ENCODE measurements around the gene RSRC1.
A peak's percentile ranks its signal among the peaks of the same experiment; 100 is the strongest.

Gene RSRC1

GRCh38 chr3:158570999-158571702, 461.3 kb downstream of the RSRC1 start, which contains the start of gene MLF1:
TSS of gene MLF1 (plus strand) at chr3:158571194. CDS start at chr3:158571301, 107 bp downstream.
- no peak within 1 kb of the TSS for H2BK5ac ChIP-seq (ENCODE audit: low read length)
- peak within 1 kb of the TSS; percentile 93 for H3K4me2 ChIP-seq (ENCODE audit: insufficient read depth, low read length, poor library complexity, severe bottlenecking)
- H3K9me3 ChIP-seq (replicated peaks in 1 of 2; ENCODE audit: control insufficient read depth in 2 of 2, insufficient read depth in 1 of 2, low read depth in 1 of 2, low read length in 2 of 2) = no peaks in the 10 kb centered on the region
- H2BK15ac ChIP-seq (ENCODE audit: low read length) = no peak within 1 kb of the TSS
- no peak within 1 kb of the TSS for H3K14ac ChIP-seq (ENCODE audit: low read length)
- H3K79me1 ChIP-seq (ENCODE audit: low read depth, low read length) = no peaks in the 10 kb centered on the region
- peaks cover 0 to 23% (median 0%) of the 10 kb centered on the region in 3 experiments for H3K27me3 ChIP-seq (ENCODE audit: control insufficient read depth in 3 of 3, insufficient read depth in 3 of 3, low read depth in 1 of 3, low read length in 3 of 3)
- H3K4me3 ChIP-seq (ENCODE audit: low read length in 2 of 2) = peak within 1 kb of the TSS; percentile 83 to 86
- H3K4ac ChIP-seq (ENCODE audit: low read length) = no peak within 1 kb of the TSS
- DNase-seq (ENCODE audit: low spot score) = peak; percentile 95
- H4K91ac ChIP-seq (ENCODE audit: low read depth, low read length, poor library complexity) = no peak within 1 kb of the TSS
- H3K9ac ChIP-seq (ENCODE audit: low read depth, low read length, poor library complexity) = peak within 1 kb of the TSS; percentile 70
- no peak within 1 kb of the TSS for H4K8ac ChIP-seq (ENCODE audit: low read depth, low read length)
- no peak within 1 kb of the TSS for H2BK120ac ChIP-seq (ENCODE audit: low read depth, low read length)
- WGBS, 2 donors (ENCODE audit: extremely low coverage in 2 of 2, insufficient read length in 2 of 2, insufficient replicate concordance in 1 of 2) = no CpG with 5 or more reads among the region's 51 CpGs
- H3K23ac ChIP-seq (ENCODE audit: low read depth, low read length, poor library complexity) = peak within 1 kb of the TSS; percentile 91
- peak within 1 kb of the TSS; percentile 97 for H2AFZ ChIP-seq (ENCODE audit: low read length)
- H2BK12ac ChIP-seq (ENCODE audit: low read length) = no peak within 1 kb of the TSS
- peak within 1 kb of the TSS; percentile 90 for H3K18ac ChIP-seq (ENCODE audit: low read length)
- H2AK5ac ChIP-seq (ENCODE audit: low read depth, low read length) = no peak within 1 kb of the TSS
- H3K4me1 ChIP-seq (ENCODE audit: control insufficient read depth in 2 of 2, insufficient read depth in 1 of 2, low read depth in 1 of 2, low read length in 2 of 2) = peaks cover 2 to 5% of the 10 kb centered on the region in 2 donors
- no peaks in the 10 kb centered on the region for H3K36me3 ChIP-seq (replicated peaks in 1 of 2; ENCODE audit: control insufficient read depth in 2 of 2, insufficient read depth in 2 of 2, low read length in 2 of 2)
- no peak within 1 kb of the TSS for H3K27ac ChIP-seq (replicated peaks; ENCODE audit: low read length)

GRCh38 chr3:158571969-158572765, 462.3 kb downstream of the RSRC1 start:
- H3K23ac ChIP-seq (ENCODE audit: low read depth, low read length, poor library complexity) = no peak overlapping the region
- H3K14ac ChIP-seq (ENCODE audit: low read length) = no peak overlapping the region
- 97 to 100% methylated on average over 2 to 16 of the region's 16 CpGs for WGBS, 2 donors (ENCODE audit: extremely low coverage in 2 of 2, insufficient read length in 2 of 2, insufficient replicate concordance in 1 of 2)
- H3K4me1 ChIP-seq (ENCODE audit: control insufficient read depth in 2 of 2, insufficient read depth in 1 of 2, low read depth in 1 of 2, low read length in 2 of 2) = peaks cover 2 to 5% of the 10 kb centered on the region in 2 donors
- H2BK5ac ChIP-seq (ENCODE audit: low read length) = no peak overlapping the region
- H4K91ac ChIP-seq (ENCODE audit: low read depth, low read length, poor library complexity) = no peak overlapping the region
- no peak overlapping the region for H2BK15ac ChIP-seq (ENCODE audit: low read length)
- H3K4me2 ChIP-seq (ENCODE audit: insufficient read depth, low read length, poor library complexity, severe bottlenecking) = no peak overlapping the region
- peak overlapping the region in 1 of 2 donors; percentile 86 for H3K4me3 ChIP-seq (ENCODE audit: low read length in 2 of 2)
- no peak overlapping the region for H2BK120ac ChIP-seq (ENCODE audit: low read depth, low read length)
- no peaks in the 10 kb centered on the region for H3K79me1 ChIP-seq (ENCODE audit: low read depth, low read length)
- H2BK12ac ChIP-seq (ENCODE audit: low read length) = no peak overlapping the region
- no peak overlapping the region for H3K18ac ChIP-seq (ENCODE audit: low read length)
- H2AK5ac ChIP-seq (ENCODE audit: low read depth, low read length) = no peak overlapping the region
- H2AFZ ChIP-seq (ENCODE audit: low read length) = no peak overlapping the region
- no peak overlapping the region for H4K8ac ChIP-seq (ENCODE audit: low read depth, low read length)
- peak overlapping the region; percentile 44 for H3K9ac ChIP-seq (ENCODE audit: low read depth, low read length, poor library complexity)
- H3K27me3 ChIP-seq (ENCODE audit: control insufficient read depth in 3 of 3, insufficient read depth in 3 of 3, low read depth in 1 of 3, low read length in 3 of 3) = peaks cover 0 to 15% (median 0%) of the 10 kb centered on the region in 3 experiments
- H3K36me3 ChIP-seq (replicated peaks in 1 of 2; ENCODE audit: control insufficient read depth in 2 of 2, insufficient read depth in 2 of 2, low read length in 2 of 2) = no peaks in the 10 kb centered on the region
- H3K9me3 ChIP-seq (replicated peaks in 1 of 2; ENCODE audit: control insufficient read depth in 2 of 2, insufficient read depth in 1 of 2, low read depth in 1 of 2, low read length in 2 of 2) = no peaks in the 10 kb centered on the region
- no peak overlapping the region for H3K4ac ChIP-seq (ENCODE audit: low read length)
- H3K27ac ChIP-seq (replicated peaks; ENCODE audit: low read length) = no peak overlapping the region
- no peak for DNase-seq (ENCODE audit: low spot score)

- no peak overlapping the region for H2BK12ac ChIP-seq (ENCODE audit: low read length)
- no peak overlapping the region for H3K4me3 ChIP-seq (ENCODE audit: low read length in 2 of 2)
- no peaks in the 10 kb centered on the region for H3K9me3 ChIP-seq (replicated peaks in 1 of 2; ENCODE audit: control insufficient read depth in 2 of 2, insufficient read depth in 1 of 2, low read depth in 1 of 2, low read length in 2 of 2)
- H2BK15ac ChIP-seq (ENCODE audit: low read length) = no peak overlapping the region
- H3K4me1 ChIP-seq (ENCODE audit: control insufficient read depth in 2 of 2, insufficient read depth in 1 of 2, low read depth in 1 of 2, low read length in 2 of 2) = peaks cover 2 to 5% of the 10 kb centered on the region in 2 donors
- no peak overlapping the region for H3K4ac ChIP-seq (ENCODE audit: low read length)
- no peak for DNase-seq (ENCODE audit: low spot score)
- no peak overlapping the region for H2AK5ac ChIP-seq (ENCODE audit: low read depth, low read length)
- no peak overlapping the region for H3K18ac ChIP-seq (ENCODE audit: low read length)
- peaks cover 0 to 11% (median 0%) of the 10 kb centered on the region in 3 experiments for H3K27me3 ChIP-seq (ENCODE audit: control insufficient read depth in 3 of 3, insufficient read depth in 3 of 3, low read depth in 1 of 3, low read length in 3 of 3)
- H3K14ac ChIP-seq (ENCODE audit: low read length) = no peak overlapping the region
- H3K36me3 ChIP-seq (replicated peaks in 1 of 2; ENCODE audit: control insufficient read depth in 2 of 2, insufficient read depth in 2 of 2, low read length in 2 of 2) = no peaks in the 10 kb centered on the region
- no peak overlapping the region for H2BK5ac ChIP-seq (ENCODE audit: low read length)
- no peak overlapping the region for H3K23ac ChIP-seq (ENCODE audit: low read depth, low read length, poor library complexity)
- H3K9ac ChIP-seq (ENCODE audit: low read depth, low read length, poor library complexity) = no peak overlapping the region
- no peak overlapping the region for H4K91ac ChIP-seq (ENCODE audit: low read depth, low read length, poor library complexity)
- no peak overlapping the region for H3K27ac ChIP-seq (replicated peaks; ENCODE audit: low read length)
- H4K8ac ChIP-seq (ENCODE audit: low read depth, low read length) = no peak overlapping the region
- H2BK120ac ChIP-seq (ENCODE audit: low read depth, low read length) = no peak overlapping the region
- no peak overlapping the region for H2AFZ ChIP-seq (ENCODE audit: low read length)
- 100% methylated on average over 3 of the region's 8 CpGs; no CpG with 5 or more reads in 1 of the 2 donors for WGBS, 2 donors (ENCODE audit: extremely low coverage in 2 of 2, insufficient read length in 2 of 2, insufficient replicate concordance in 1 of 2)
- H3K79me1 ChIP-seq (ENCODE audit: low read depth, low read length) = no peaks in the 10 kb centered on the region
- H3K4me2 ChIP-seq (ENCODE audit: insufficient read depth, low read length, poor library complexity, severe bottlenecking) = no peak overlapping the region
These were observed 462.8 kb downstream of the RSRC1 start for GRCh38 chr3:158572766-158573060.

GRCh38 chr3:158573714-158574113, 463.8 kb downstream of the RSRC1 start:
- H4K91ac ChIP-seq (ENCODE audit: low read depth, low read length, poor library complexity) = no peak overlapping the region
- no peak overlapping the region for H3K9ac ChIP-seq (ENCODE audit: low read depth, low read length, poor library complexity)
- no peak overlapping the region for H4K8ac ChIP-seq (ENCODE audit: low read depth, low read length)
- no peak overlapping the region for H2BK15ac ChIP-seq (ENCODE audit: low read length)
- H3K4me1 ChIP-seq (ENCODE audit: control insufficient read depth in 2 of 2, insufficient read depth in 1 of 2, low read depth in 1 of 2, low read length in 2 of 2) = peaks cover 2 to 5% of the 10 kb centered on the region in 2 donors
- no peak overlapping the region for H3K4me3 ChIP-seq (ENCODE audit: low read length in 2 of 2)
- no peak overlapping the region for H3K27ac ChIP-seq (replicated peaks; ENCODE audit: low read length)
- H2BK12ac ChIP-seq (ENCODE audit: low read length) = no peak overlapping the region
- H2BK5ac ChIP-seq (ENCODE audit: low read length) = no peak overlapping the region
- peaks cover 0 to 6% (median 0%) of the 10 kb centered on the region in 3 experiments for H3K27me3 ChIP-seq (ENCODE audit: control insufficient read depth in 3 of 3, insufficient read depth in 3 of 3, low read depth in 1 of 3, low read length in 3 of 3)
- H3K79me1 ChIP-seq (ENCODE audit: low read depth, low read length) = no peaks in the 10 kb centered on the region
- no peak overlapping the region for H3K18ac ChIP-seq (ENCODE audit: low read length)
- no peaks in the 10 kb centered on the region for H3K9me3 ChIP-seq (replicated peaks in 1 of 2; ENCODE audit: control insufficient read depth in 2 of 2, insufficient read depth in 1 of 2, low read depth in 1 of 2, low read length in 2 of 2)
- no peak overlapping the region for H3K14ac ChIP-seq (ENCODE audit: low read length)
- H2BK120ac ChIP-seq (ENCODE audit: low read depth, low read length) = no peak overlapping the region
- H2AFZ ChIP-seq (ENCODE audit: low read length) = no peak overlapping the region
- H2AK5ac ChIP-seq (ENCODE audit: low read depth, low read length) = no peak overlapping the region
- no CpG with 5 or more reads among the region's 7 CpGs for WGBS, 2 donors (ENCODE audit: extremely low coverage in 2 of 2, insufficient read length in 2 of 2, insufficient replicate concordance in 1 of 2)
- no peak for DNase-seq (ENCODE audit: low spot score)
- H3K4ac ChIP-seq (ENCODE audit: low read length) = no peak overlapping the region
- H3K4me2 ChIP-seq (ENCODE audit: insufficient read depth, low read length, poor library complexity, severe bottlenecking) = no peak overlapping the region
- no peaks in the 10 kb centered on the region for H3K36me3 ChIP-seq (replicated peaks in 1 of 2; ENCODE audit: control insufficient read depth in 2 of 2, insufficient read depth in 2 of 2, low read length in 2 of 2)
- no peak overlapping the region for H3K23ac ChIP-seq (ENCODE audit: low read depth, low read length, poor library complexity)

All from neuronal stem cell (in vitro differentiated cells).